Measurements from ENCODE around the gene CAMKK1. TPM values are rescaled to one million over a fixed set of nuclear protein-coding genes. Genes with fewer than 3 reads are reported as not detected.

The CAMKK1 gene
- total RNA-seq, 4 donors from 2014 or later = 3.3 to 9.5 (median 3.8) TPM

- H3K9me3 ChIP-seq = no peaks in the 10 kb centered on the region
- peaks cover 0 to 10% (median 0%) of the 10 kb centered on the region in 3 donors for H3K36me3 ChIP-seq
- 90 to 100% methylated on average over 4 to 5 of the region's 17 CpGs for WGBS, 2 donors
- H3K4me1 ChIP-seq = peaks cover 64 to 90% (median 79%) of the 10 kb centered on the region in 3 donors
- intact Hi-C loops (cut with DNase I) = no loop called here
- H3K27me3 ChIP-seq = no peaks in the 10 kb centered on the region
- TF ChIP-seq POLR2A (IDR thresholded peaks at IDR 0.05) (no peak), CTCF (IDR thresholded peaks at IDR 0.05) (no peak)
- DNase-seq = no peak
- H3K4me3 ChIP-seq = no peak overlapping the region
- H3K27ac ChIP-seq = peak overlapping the region; percentile 86 to 94 (median 90)
These were observed 3.4 kb downstream of the CAMKK1 start for GRCh38 chr17:3889325-3890012.

- Histone ChIP-seq H3K27ac (peak overlapping the region; percentile 86 to 94 (median 90)), H3K4me3 (peak overlapping the region in 3 of 4 donors; percentile 10 to 22 (median 13)), H3K36me3 (peaks cover 0 to 19% (median 0%) of the 10 kb centered on the region in 3 donors), H3K27me3 (no peaks in the 10 kb centered on the region), H3K4me1 (peaks cover 55 to 81% (median 70%) of the 10 kb centered on the region in 3 donors), H3K9me3 (no peaks in the 10 kb centered on the region)
- no peak for DNase-seq
- peak in 1 of 4 donors; percentile 51 for TF ChIP-seq POLR2A (IDR thresholded peaks at IDR 0.05)
- TF ChIP-seq CTCF (IDR thresholded peaks at IDR 0.05) = no peak
- 29 to 30% methylated on average over 21 to 36 of the region's 50 CpGs for WGBS, 2 donors
- intact Hi-C loops (cut with DNase I) = no loop called here
These were observed 4.3 kb downstream of the CAMKK1 start for GRCh38 chr17:3888343-3889171.

- no peak for DNase-seq
- Histone ChIP-seq H3K27me3 (no peaks in the 10 kb centered on the region), H3K36me3 (peaks cover 0 to 27% (median 0%) of the 10 kb centered on the region in 3 donors), H3K4me3 (peak overlapping the region in 3 of 4 donors; percentile 10 to 22 (median 13)), H3K27ac (peak overlapping the region; percentile 86 to 94 (median 90)), H3K4me1 (peaks cover 53 to 76% (median 67%) of the 10 kb centered on the region in 3 donors), H3K9me3 (no peaks in the 10 kb centered on the region)
- intact Hi-C loops (cut with DNase I) = no loop called here
- TF ChIP-seq CTCF (IDR thresholded peaks at IDR 0.05) (no peak), POLR2A (IDR thresholded peaks at IDR 0.05) (no peak)
- 10 to 43% methylated on average over 6 to 7 of the region's 9 CpGs for WGBS, 2 donors
These were observed 5.0 kb downstream of the CAMKK1 start for GRCh38 chr17:3887804-3888203.

GRCh38 chr17:3887394-3887793, 5.5 kb downstream of the CAMKK1 start:
- intact Hi-C loops (cut with DNase I) = no loop called here
- TF ChIP-seq CTCF (IDR thresholded peaks at IDR 0.05) (no peak), POLR2A (IDR thresholded peaks at IDR 0.05) (no peak)
- Histone ChIP-seq H3K27me3 (no peaks in the 10 kb centered on the region), H3K27ac (peak overlapping the region; percentile 86 to 94 (median 90)), H3K4me1 (peaks cover 49 to 72% (median 66%) of the 10 kb centered on the region in 3 donors), H3K36me3 (peaks cover 0 to 31% (median 0%) of the 10 kb centered on the region in 3 donors), H3K9me3 (no peaks in the 10 kb centered on the region), H3K4me3 (no peak overlapping the region)
- DNase-seq = no peak
- 45 to 89% methylated on average over 1 to 2 of the region's 2 CpGs for WGBS, 2 donors

- no peak overlapping the region for H3K4me3 ChIP-seq
These were observed 6.1 kb downstream of the CAMKK1 start for GRCh38 chr17:3886776-3887175.

More at GRCh38 chr17:3886776-3887175, 6.1 kb downstream of the CAMKK1 start:
- peak overlapping the region; percentile 86 to 94 (median 90) for H3K27ac ChIP-seq
- H3K27me3 ChIP-seq = no peaks in the 10 kb centered on the region
- TF ChIP-seq CTCF (IDR thresholded peaks at IDR 0.05) = no peak
- no peak for TF ChIP-seq POLR2A (IDR thresholded peaks at IDR 0.05)
- intact Hi-C loops (cut with DNase I) = no loop called here
- DNase-seq = no peak
- WGBS, 2 donors = 60 to 66% methylated on average over 1 to 3 of the region's 10 CpGs
- H3K4me1 ChIP-seq = peaks cover 43 to 66% (median 60%) of the 10 kb centered on the region in 3 donors
- peaks cover 0 to 37% (median 0%) of the 10 kb centered on the region in 3 donors for H3K36me3 ChIP-seq
- no peaks in the 10 kb centered on the region for H3K9me3 ChIP-seq

Data from esophagus squamous epithelium (tissue), 5 donors.